Breast epithelium (tissue), 3 donors: ENCODE results near the gene RNF150.

Experiments used
- POLR2AphosphoS5 ChIP-seq, 3 donors: sonication (generic); formaldehyde crosslinking; IDR thresholded peaks; one replicate each; pipeline ENCODE4 v1.6.1; 2017; ENCODE audit warnings: antibody characterized with exemption in 3 of 3
- TF ChIP-seq, protein P1 (sequence below), 3 donors: fragments of 450-650 bp; IDR thresholded peaks; one replicate each; pipeline ENCODE4 v1.5.1; 2016 to 2017; ENCODE audit warnings: antibody characterized with exemption in 3 of 3, mild to moderate bottlenecking in 3 of 3, moderate library complexity in 3 of 3

DNA sequence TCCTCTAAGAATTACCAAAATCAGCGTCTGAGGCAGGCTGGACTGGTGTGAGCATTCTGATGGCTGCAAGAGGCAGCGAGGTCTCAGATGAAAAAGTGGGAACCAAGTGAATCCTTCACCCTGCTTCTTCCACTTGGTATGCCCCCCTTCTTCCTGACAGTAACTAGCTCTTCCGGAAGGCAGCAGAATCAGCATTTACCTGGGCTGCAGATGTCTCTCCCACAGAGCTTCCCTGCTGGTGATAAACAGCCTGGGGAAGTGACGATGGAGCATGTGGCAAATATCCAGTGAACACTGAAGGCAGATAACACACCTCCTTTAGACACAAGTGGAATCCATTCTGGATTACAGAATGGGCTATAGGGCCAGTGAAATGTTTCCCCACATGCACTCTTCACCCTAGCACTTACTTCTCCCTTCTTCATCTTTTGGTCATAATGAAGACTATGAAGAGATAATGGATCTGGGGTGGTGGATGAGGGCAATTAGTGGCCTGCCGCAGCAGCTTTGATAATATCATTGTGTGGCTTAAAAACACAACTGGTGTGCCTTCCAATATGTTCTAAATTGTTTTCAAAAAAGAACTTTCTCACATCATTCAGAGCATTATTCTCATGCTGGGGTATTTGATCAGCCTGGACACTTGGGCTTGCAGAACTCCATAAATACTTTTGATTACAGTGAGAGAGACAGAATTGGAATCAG is 316.3 kb downstream of the RNF150 start:
- no peak for TF ChIP-seq POLR2AphosphoS5 (IDR thresholded peaks at IDR 0.05)
- TF ChIP-seq, protein P1, sequence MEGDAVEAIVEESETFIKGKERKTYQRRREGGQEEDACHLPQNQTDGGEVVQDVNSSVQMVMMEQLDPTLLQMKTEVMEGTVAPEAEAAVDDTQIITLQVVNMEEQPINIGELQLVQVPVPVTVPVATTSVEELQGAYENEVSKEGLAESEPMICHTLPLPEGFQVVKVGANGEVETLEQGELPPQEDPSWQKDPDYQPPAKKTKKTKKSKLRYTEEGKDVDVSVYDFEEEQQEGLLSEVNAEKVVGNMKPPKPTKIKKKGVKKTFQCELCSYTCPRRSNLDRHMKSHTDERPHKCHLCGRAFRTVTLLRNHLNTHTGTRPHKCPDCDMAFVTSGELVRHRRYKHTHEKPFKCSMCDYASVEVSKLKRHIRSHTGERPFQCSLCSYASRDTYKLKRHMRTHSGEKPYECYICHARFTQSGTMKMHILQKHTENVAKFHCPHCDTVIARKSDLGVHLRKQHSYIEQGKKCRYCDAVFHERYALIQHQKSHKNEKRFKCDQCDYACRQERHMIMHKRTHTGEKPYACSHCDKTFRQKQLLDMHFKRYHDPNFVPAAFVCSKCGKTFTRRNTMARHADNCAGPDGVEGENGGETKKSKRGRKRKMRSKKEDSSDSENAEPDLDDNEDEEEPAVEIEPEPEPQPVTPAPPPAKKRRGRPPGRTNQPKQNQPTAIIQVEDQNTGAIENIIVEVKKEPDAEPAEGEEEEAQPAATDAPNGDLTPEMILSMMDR (IDR thresholded peaks at IDR 0.05) = no peak
